ENCODE measurements around the gene GFER. TPM values are rescaled to one million over a fixed set of nuclear protein-coding genes. Genes with fewer than 3 reads are reported as not detected.

The GFER gene
- total and polyA plus RNA-seq, 4 experiments from 2014 or later = 19.6 to 35.7 (median 27.4) TPM

- POLR2A ChIA-PET (ENCODE audit: partially characterized antibody) = interaction anchor here (3.8 to 9.4 kb wide), 2 partner anchors 8 to 186 kb away, joined by 75 to 84 read pairs; partner anchors contain the start of genes NDUFB10 and TRAF7
- Mint-ChIP-seq H3K4me1 (peaks cover 20 to 48% (median 30%) of the 10 kb centered on the region in 4 donors), H3K36me3 (peaks cover 8 to 34% of the 10 kb centered on the region in 2 donors), H3K27me3 (peaks cover 0 to 2% of the 10 kb centered on the region in 2 donors), H3K27ac (peak overlapping the region in 4 of 7 donors; percentile 22 to 76 (median 24)), H3K4me3 (no peak overlapping the region), H3K9me3 (peaks cover 0 to 7% (median 0%) of the 10 kb centered on the region in 8 donors)
- Histone ChIP-seq H3K36me3 (ENCODE audit: insufficient read depth, low read length) (peaks cover 4% of the 10 kb centered on the region), H3K27me3 (ENCODE audit: insufficient read depth, low read length) (no peaks in the 10 kb centered on the region), H3K27ac (ENCODE audit: low read depth, low read length) (no peak overlapping the region), H3K9me3 (ENCODE audit: control insufficient read depth in 1 of 2, low read length in 2 of 2) (no peaks in the 10 kb centered on the region), H3K4me1 (ENCODE audit: insufficient read depth, low read length) (peaks cover 41% of the 10 kb centered on the region), H3K4me3 (ENCODE audit: low read length in 2 of 2) (no peak overlapping the region)
- intact Hi-C loops (cut with micrococcal nuclease) = no loop called here
- CTCF ChIA-PET (ENCODE audit: partially characterized antibody) = no interaction called here
- peak in 1 of 5 donors; percentile 16 for DNase-seq
Observed at GRCh38 chr16:1968146-1968953, 15.6 kb upstream of the GFER start.

- no peaks in the 10 kb centered on the region for H3K9me3 ChIP-seq (ENCODE audit: control insufficient read depth in 1 of 2, low read length in 2 of 2)
- peaks cover 27% of the 10 kb centered on the region for H3K36me3 ChIP-seq (ENCODE audit: insufficient read depth, low read length)
- peak within 1 kb of the TSS; percentile 70 for H3K27ac ChIP-seq (ENCODE audit: low read depth, low read length)
- Mint-ChIP-seq H3K4me1 (peaks cover 8 to 22% (median 16%) of the 10 kb centered on the region in 4 donors), H3K36me3 (peaks cover 19 to 33% of the 10 kb centered on the region in 2 donors), H3K4me3 (peak within 1 kb of the TSS; percentile 94 to 99 (median 96)), H3K27ac (peak within 1 kb of the TSS; percentile 89 to 99 (median 97)), H3K9me3 (peaks cover 0 to 3% (median 0%) of the 10 kb centered on the region in 8 donors), H3K27me3 (peaks cover 0 to 5% of the 10 kb centered on the region in 2 donors)
- intact Hi-C loops (cut with micrococcal nuclease) = loop anchor here (1.0 to 5.0 kb wide), 6 partner anchors 8 to 1335 kb away; partner anchors contain the start of genes METTL26, MLST8, NDUFB10 and RNPS1
- peak; percentile 97 to 98 (median 97) for DNase-seq
- peaks cover 27% of the 10 kb centered on the region for H3K4me1 ChIP-seq (ENCODE audit: insufficient read depth, low read length)
- CTCF ChIA-PET (ENCODE audit: partially characterized antibody) = interaction anchor here (1.3 to 2.6 kb wide), 3 partner anchors 10 to 169 kb away, joined by 5 to 18 read pairs (median 5); partner anchors contain the start of genes NDUFB10 and NOXO1
- POLR2A ChIA-PET (ENCODE audit: partially characterized antibody) = interaction anchor here (0.6 to 3.8 kb wide), 24 partner anchors 9 to 572 kb away, joined by 3 to 84 read pairs (median 6); partner anchors contain the start of genes FAHD1, GFER, HAGH and MSRB1
- H3K4me3 ChIP-seq (ENCODE audit: low read length in 2 of 2) = peak within 1 kb of the TSS; percentile 55 to 73
- no peaks in the 10 kb centered on the region for H3K27me3 ChIP-seq (ENCODE audit: insufficient read depth, low read length)
Observed at GRCh38 chr16:1971796-1972489, 12.1 kb upstream of the GFER start, which contains the start of gene TBL3. TBL3 (plus strand) TSS chr16:1972053; CDS start chr16:1972165, 112 bp downstream.

DNA sequence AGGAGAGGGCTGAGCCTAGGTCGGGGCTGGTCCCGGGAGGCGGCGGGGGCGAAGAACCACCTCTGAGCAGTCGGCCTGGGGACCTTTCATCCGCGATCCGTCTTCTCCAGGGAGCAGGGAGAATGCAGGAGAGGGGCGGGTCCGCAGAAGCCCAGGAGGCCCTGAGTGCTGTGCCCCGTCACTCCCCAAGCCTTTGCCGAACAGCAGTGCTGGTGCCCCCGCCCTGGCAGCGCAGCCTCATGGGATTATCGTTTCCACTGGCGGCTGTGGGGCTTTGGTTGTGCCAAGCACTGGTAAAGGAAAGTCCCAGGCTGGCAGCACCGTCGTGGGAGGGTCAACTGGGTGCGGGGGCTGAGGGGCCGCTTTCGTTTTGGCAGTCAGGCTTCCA, 11.5 kb upstream of the GFER start:
- POLR2A ChIA-PET (ENCODE audit: partially characterized antibody) = interaction anchor here (0.8 to 3.8 kb wide), 17 partner anchors 9 to 242 kb away, joined by 4 to 84 read pairs (median 7); partner anchors contain the start of genes FAHD1, GFER, HAGH and MSRB1
- peak overlapping the region; percentile 70 for H3K27ac ChIP-seq (ENCODE audit: low read depth, low read length)
- H3K9me3 ChIP-seq (ENCODE audit: control insufficient read depth in 1 of 2, low read length in 2 of 2) = no peaks in the 10 kb centered on the region
- no peaks in the 10 kb centered on the region for H3K27me3 ChIP-seq (ENCODE audit: insufficient read depth, low read length)
- Mint-ChIP-seq H3K27me3 (peaks cover 0 to 5% of the 10 kb centered on the region in 2 donors), H3K4me1 (peaks cover 8 to 22% (median 16%) of the 10 kb centered on the region in 4 donors), H3K9me3 (peaks cover 0 to 3% (median 0%) of the 10 kb centered on the region in 8 donors), H3K36me3 (peaks cover 21 to 33% of the 10 kb centered on the region in 2 donors), H3K4me3 (peak overlapping the region; percentile 94 to 99 (median 96)), H3K27ac (peak overlapping the region in 5 of 7 donors; percentile 12 to 99 (median 89))
- H3K4me1 ChIP-seq (ENCODE audit: insufficient read depth, low read length) = peaks cover 27% of the 10 kb centered on the region
- intact Hi-C loops (cut with micrococcal nuclease) = loop anchor here (1.0 to 5.0 kb wide), 4 partner anchors 8 to 1335 kb away; partner anchors contain the start of genes METTL26, MLST8 and RPS2
- peak overlapping the region; percentile 29 to 73 for H3K4me3 ChIP-seq (ENCODE audit: low read length in 2 of 2)
- peaks cover 30% of the 10 kb centered on the region for H3K36me3 ChIP-seq (ENCODE audit: insufficient read depth, low read length)
- CTCF ChIA-PET (ENCODE audit: partially characterized antibody) = interaction anchor here (1.3 to 2.6 kb wide), 2 partner anchors 9 to 12 kb away, joined by 5 to 18 read pairs; partner anchors contain the start of genes NDUFB10 and NOXO1
- peak in 1 of 5 donors; percentile 61 for DNase-seq

GRCh38 chr16:1973461-1974156, 10.4 kb upstream of the GFER start:
- no peaks in the 10 kb centered on the region for H3K27me3 ChIP-seq (ENCODE audit: insufficient read depth, low read length)
- Mint-ChIP-seq H3K4me1 (peaks cover 8 to 22% (median 16%) of the 10 kb centered on the region in 4 donors), H3K27me3 (peaks cover 0 to 5% of the 10 kb centered on the region in 2 donors), H3K36me3 (peaks cover 27 to 33% of the 10 kb centered on the region in 2 donors), H3K4me3 (peak overlapping the region in 2 of 8 donors; percentile 12 to 13), H3K9me3 (peaks cover 0 to 3% (median 0%) of the 10 kb centered on the region in 8 donors), H3K27ac (peak overlapping the region in 1 of 7 donors; percentile 76)
- CTCF ChIA-PET (ENCODE audit: partially characterized antibody) = no interaction called here
- H3K27ac ChIP-seq (ENCODE audit: low read depth, low read length) = no peak overlapping the region
- POLR2A ChIA-PET (ENCODE audit: partially characterized antibody) = interaction anchor here (1.3 to 1.5 kb wide), 2 partner anchors 9 to 30 kb away, joined by 4 to 8 read pairs; partner anchors contain the start of genes MSRB1 and RPS2
- H3K9me3 ChIP-seq (ENCODE audit: control insufficient read depth in 1 of 2, low read length in 2 of 2) = no peaks in the 10 kb centered on the region
- peak in 1 of 5 donors; percentile 37 for DNase-seq
- no peak overlapping the region for H3K4me3 ChIP-seq (ENCODE audit: low read length in 2 of 2)
- peaks cover 27% of the 10 kb centered on the region for H3K4me1 ChIP-seq (ENCODE audit: insufficient read depth, low read length)
- peaks cover 32% of the 10 kb centered on the region for H3K36me3 ChIP-seq (ENCODE audit: insufficient read depth, low read length)
- intact Hi-C loops (cut with micrococcal nuclease) = loop anchor here (2.0 to 5.0 kb wide), 3 partner anchors 17 to 1336 kb away; partner anchors contain the start of genes METTL26 and MLST8

GRCh38 chr16:1974157-1975070, 9.6 kb upstream of the GFER start:
- ChIA-PET POLR2A (ENCODE audit: partially characterized antibody) (interaction anchor here (1.0 to 4.7 kb wide), 4 partner anchors 9 to 31 kb away, joined by 3 to 40 read pairs (median 6); partner anchors contain the start of genes MSRB1 and RPS2), CTCF (ENCODE audit: partially characterized antibody) (no interaction called here)
- intact Hi-C loops (cut with micrococcal nuclease) = loop anchor here (5.0 kb wide), 2 partner anchors 233 to 1337 kb away; partner anchors contain the start of genes METTL26 and MLST8
- Histone ChIP-seq H3K9me3 (ENCODE audit: control insufficient read depth in 1 of 2, low read length in 2 of 2) (no peaks in the 10 kb centered on the region), H3K36me3 (ENCODE audit: insufficient read depth, low read length) (peaks cover 32% of the 10 kb centered on the region), H3K4me1 (ENCODE audit: insufficient read depth, low read length) (peaks cover 27% of the 10 kb centered on the region), H3K27ac (ENCODE audit: low read depth, low read length) (no peak overlapping the region), H3K4me3 (ENCODE audit: low read length in 2 of 2) (no peak overlapping the region), H3K27me3 (ENCODE audit: insufficient read depth, low read length) (no peaks in the 10 kb centered on the region)
- DNase-seq = peak in 1 of 5 donors; percentile 36
- peaks cover 8 to 22% (median 16%) of the 10 kb centered on the region in 4 donors for H3K4me1 Mint-ChIP-seq
- peaks cover 0 to 3% (median 0%) of the 10 kb centered on the region in 8 donors for H3K9me3 Mint-ChIP-seq
- peaks cover 27 to 33% of the 10 kb centered on the region in 2 donors for H3K36me3 Mint-ChIP-seq
- peak overlapping the region in 2 of 7 donors; percentile 35 to 76 for H3K27ac Mint-ChIP-seq
- H3K27me3 Mint-ChIP-seq = peaks cover 0 to 5% of the 10 kb centered on the region in 2 donors
- H3K4me3 Mint-ChIP-seq = peak overlapping the region in 4 of 8 donors; percentile 12 to 31 (median 30)
